Right ventricle myocardium inferior (tissue), 1 donor: ENCODE measurements around the gene SKA2. TPM values are rescaled to one million over a fixed set of nuclear protein-coding genes. Genes with fewer than 3 reads are reported as not detected.
A peak's percentile ranks its signal among the peaks of the same experiment; 100 is the strongest.
"Not testable (repeated sequence)": the region's sequence is repeated elsewhere in the genome, so short reads cannot be mapped to it uniquely, and the experiment has no call there.

Experiments
- ATAC-seq: fragments of 200-7000 bp; cut with Tn5 transposase; one replicate; pipeline ENCODE4 v1.9.1; 2020; ENCODE audit warnings: mild to moderate bottlenecking, moderate library complexity
- DNase-seq: peaks from one replicate; pipeline ENCODE4 v3.0.0; 2021; ENCODE audit errors: missing footprints
- intact Hi-C: fragments of 100-400 bp; cut with DNase I; formaldehyde crosslinking; loops from one replicate; pipeline ENCODE4 v1.11.0; 2022
- total RNA-seq: library from RNA; stranded (reverse); fragmentation: NEBNext Ultra II Directional; extraction: Animal tissue kit (Norgen Biotek cat#: 25700); gene quantifications from one replicate; pipeline ENCODE4 v1.2.1, GENCODE V29; 2021
- donor health status: DM: no; HTN: yes; CAD: no; lungs with severe emphysema.

Gene SKA2
- total RNA-seq, 1 donor from 2014 or later = 32.7 TPM

DNA sequence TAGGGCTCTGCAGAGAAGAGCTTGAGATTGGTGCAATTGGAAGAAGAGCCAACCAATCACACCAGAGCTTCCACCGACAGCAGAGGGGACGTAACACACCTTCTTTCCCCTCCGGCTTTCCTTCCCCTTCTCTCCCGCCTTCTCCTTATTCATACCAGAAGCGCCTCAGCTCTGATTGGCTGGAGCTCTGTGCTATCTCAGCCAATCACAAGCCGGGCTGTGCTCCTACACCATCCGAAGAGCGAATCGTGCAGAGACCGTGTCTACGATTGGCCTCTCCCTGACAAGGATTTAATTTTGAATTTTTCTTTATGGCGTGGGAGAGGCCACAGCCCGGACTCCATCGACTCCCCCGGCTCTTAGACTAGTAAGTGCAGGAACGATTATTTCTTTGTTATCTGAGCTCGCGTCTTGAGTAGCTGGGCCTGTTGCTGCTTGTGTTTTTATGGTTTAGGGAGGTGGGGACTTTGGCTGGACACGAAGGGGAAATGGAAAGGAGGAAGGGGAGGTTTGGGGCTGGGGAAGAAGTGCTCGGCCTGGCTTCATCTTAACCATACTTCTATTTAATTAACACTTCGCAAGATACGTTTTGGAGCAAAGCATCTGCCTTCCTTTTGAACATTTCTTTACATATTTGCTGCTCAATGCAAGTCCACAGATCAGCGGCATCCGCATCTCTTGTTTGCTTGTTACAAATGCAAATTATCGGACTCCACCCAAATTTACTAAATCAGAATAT lies 622 bp upstream of the SKA2 start, which contains the start of gene PRR11:
Gene PRR11 (plus strand): TSS at position 308 of the 739 bp plus-strand sequence. CDS start 14,007 bp downstream, outside the sequence.
- intact Hi-C loops = loop anchor here (5.0 to 10.0 kb wide), 3 partner anchors 51 to 638 kb away; partner anchors contain the start of gene TRIM37

DNA sequence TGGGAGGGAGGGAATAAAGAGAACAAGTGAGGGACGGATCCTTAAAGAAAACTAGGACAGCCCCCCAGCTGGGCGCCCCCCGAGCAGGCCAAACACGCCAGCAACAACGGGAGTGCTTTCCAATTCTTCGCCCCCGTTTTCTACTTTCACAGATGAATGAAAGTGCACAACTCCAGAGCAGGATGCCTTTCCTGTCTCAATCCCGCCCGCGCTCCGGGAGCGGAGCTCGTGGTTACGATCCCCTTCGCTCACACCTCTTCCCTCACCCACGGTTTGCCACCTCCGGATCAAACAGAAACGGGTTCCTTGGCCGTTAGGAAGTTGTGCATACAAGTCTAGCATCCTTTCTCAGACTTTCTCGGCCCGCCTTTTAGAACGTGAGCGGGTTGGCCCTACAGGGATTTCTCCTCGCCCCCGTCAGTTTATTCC lies 680 bp downstream of the SKA2 start:
- DNase-seq (no peak), ATAC-seq (no peak)
- intact Hi-C loops = loop anchor here (10.0 kb wide), 2 partner anchors 50 to 210 kb away; partner anchors contain the start of gene TRIM37

More for the DNA sequence above, 622 bp upstream of the SKA2 start, which contains the start of gene PRR11:
- peak; percentile 98 for ATAC-seq
- peak; percentile 96 for DNase-seq

DNA sequence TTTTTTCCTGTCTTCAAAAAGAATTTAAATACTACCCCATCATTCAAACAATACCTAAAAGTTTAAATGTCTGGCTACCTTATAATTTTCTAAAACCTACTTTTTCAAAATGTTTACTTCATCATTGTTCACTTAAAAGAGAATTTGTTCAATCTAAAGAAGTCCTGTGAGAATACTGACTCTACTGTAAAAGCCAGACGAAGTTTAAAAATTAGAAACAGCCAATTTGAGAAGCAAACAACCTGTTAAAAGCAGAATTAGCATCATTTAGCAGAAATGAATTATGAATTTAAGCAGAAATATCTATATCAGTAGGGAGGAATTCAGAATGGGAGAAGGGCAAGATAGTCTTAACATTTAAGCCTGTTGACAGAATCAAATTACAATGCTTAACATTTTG lies 2.1 kb downstream of the SKA2 start:
- ATAC-seq (no peak), DNase-seq (no peak)
- intact Hi-C loops = loop anchor here (10.0 kb wide), 2 partner anchors 48 to 212 kb away; partner anchors contain the start of gene TRIM37

DNA sequence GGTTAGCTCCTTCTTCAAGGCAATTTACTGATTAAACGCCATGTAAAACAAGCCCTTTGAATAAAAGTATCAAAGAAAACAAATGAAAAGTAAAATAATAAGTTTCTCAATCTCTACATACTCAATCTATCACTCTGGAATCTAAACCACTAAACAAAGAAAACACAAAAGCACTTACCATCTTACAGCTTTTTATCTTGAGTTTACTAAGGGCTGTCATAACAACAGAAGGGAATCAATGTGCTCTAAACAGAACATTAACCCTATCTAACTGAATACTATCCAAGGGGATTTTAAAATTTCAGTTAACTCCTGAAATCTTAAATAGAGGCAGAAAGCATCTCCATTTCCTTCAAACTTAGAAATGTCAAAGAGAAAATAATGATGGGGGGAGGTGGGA lies 3.4 kb downstream of the SKA2 start:
- intact Hi-C loops = loop anchor here (10.0 kb wide), 2 partner anchors 47 to 213 kb away; partner anchors contain the start of gene TRIM37
- ATAC-seq = no peak
- no peak for DNase-seq

DNA sequence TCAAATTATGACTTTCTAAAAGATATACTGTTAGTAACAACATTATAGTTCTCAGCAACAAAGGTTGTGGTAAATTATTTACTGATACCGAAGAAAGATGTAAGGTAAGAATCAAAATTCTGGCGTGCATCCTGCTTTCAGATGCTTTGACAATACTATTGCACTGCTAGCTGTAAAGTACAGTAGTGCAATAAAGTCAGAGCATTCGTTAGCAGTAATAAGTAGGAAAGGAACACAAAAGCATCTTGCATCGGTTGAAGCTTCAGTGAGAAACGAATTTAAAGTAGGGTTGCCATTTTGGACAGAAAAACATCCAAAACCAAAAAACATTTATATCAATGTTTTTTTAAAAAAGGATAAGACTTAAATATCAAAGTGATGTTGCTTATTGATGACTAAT lies 4.0 kb downstream of the SKA2 start:
- DNase-seq = no peak
- ATAC-seq = no peak
- intact Hi-C loops = loop anchor here (10.0 kb wide), 2 partner anchors 46 to 214 kb away; partner anchors contain the start of gene TRIM37

DNA sequence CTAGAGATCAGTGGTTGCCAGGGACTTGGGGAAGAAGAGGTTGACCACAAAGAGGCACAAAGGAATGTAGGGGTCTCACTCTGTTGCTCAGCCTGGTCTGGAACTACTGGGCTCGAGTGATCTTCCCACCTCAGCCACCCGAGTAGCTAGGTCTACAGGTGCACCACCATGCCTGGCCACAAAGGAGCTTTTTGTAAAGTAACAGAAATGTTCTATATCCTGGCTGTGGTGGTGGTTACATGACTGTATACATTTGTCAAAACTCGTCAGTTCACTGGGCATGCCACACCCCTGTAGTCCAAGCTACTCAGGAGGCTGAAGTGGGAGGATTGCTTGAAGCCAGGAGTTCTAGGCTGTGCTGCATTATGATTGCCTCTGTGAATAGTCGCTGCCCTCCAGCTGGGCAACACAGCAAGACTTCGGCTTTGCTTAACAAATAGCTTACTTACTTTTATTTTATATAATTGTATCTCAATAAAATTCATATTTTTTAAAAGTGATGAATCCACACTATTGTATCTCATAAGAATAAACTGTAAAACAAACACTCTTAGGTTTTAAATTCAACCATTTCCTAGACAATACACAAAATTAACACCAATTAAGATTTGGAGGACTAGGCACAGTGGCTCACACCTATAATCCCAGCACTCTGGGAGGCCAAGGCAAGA lies 5.0 kb downstream of the SKA2 start:
- ATAC-seq = no peak
- intact Hi-C loops = loop anchor here (10.0 kb wide), 2 partner anchors 45 to 215 kb away; partner anchors contain the start of gene TRIM37

DNA sequence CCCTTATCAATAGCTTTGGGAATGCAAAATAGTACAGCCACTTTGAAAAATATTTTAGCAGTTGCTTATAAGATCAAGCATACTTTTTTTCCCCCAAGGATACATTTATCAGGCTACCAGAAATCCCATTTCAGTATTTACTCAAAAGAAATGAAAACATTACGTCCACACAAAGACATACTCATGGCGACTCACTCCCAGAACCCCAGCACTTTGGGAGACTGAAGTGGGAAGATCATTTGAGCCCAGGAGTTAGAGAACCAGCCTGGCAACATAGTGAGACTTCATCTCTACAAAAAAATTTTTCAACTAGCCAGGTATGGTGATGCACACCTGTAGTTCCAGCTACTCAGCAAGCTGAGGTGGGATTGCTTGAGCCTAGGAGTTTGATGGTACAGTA lies 5.9 kb downstream of the SKA2 start:
- intact Hi-C loops = no loop called here
- ATAC-seq (no peak), DNase-seq (no peak)

More for the DNA sequence above, 5.0 kb downstream of the SKA2 start:
- no peak for DNase-seq

DNA sequence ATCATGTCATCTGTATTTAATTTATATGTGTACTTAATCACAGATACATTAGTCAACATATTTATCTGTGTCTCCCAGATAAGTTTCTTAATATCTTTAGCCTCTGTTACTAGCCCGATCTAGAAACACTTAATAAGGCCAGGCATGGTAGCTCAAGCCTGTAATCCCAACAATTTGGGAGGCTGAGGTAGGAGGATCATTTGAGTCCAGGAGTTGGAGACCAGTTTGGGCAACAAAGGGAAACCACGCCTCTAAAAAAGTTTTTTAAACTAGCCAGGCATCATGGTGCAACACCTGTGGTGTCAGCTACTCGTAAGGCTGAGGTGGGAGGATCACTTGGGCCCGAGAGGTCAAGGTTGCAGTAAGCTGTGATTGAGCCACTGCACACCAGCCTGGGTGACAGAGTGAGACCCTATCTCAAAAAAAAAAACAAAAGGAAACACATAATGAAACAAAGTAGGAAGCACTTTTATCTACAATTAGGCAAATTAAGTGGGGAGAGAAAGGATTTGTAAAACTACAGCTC lies 9.4 kb downstream of the SKA2 start:
- intact Hi-C loops = no loop called here
- ATAC-seq (no peak), DNase-seq (no peak)

DNA sequence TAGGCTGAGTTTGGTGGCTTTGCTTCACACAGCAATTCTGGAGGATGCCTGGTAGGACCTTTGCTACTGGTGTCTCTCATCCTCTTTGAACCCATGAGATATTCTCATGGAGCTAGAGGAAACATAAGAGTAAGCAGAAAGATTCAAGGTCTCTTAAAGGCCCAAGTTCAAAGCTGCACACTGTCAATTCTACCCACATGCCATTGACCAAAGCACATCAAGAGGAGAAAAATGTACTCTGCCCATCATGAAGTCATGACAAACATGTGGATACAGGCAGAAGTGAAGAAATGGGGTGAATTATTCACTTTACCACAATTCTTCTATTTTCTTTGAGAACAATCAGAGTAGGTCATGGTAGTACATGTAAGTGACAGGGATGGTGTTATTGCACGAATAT lies 13.1 kb downstream of the SKA2 start:
- intact Hi-C loops = no loop called here
- DNase-seq (no peak), ATAC-seq (no peak)

DNA sequence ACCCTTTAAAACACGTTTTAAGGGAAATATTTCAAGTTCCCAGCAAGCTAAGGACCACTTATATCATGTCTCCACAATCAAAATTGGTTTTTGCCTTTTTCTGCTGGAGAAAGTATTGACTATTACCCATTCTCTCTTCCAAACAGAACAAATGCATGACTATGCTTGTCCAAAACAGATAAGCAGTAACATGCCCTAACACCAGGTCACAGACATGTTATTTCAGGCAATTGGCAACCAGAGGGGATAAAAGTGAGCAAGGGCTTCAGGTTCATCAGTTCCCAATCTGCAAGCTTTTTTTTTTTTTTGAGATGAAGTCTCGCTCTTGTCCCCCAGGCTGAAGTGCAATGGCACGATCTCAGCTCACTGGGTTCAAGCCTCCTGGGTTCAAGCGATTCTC lies 15.0 kb downstream of the SKA2 start:
- ATAC-seq = no peak

DNA sequence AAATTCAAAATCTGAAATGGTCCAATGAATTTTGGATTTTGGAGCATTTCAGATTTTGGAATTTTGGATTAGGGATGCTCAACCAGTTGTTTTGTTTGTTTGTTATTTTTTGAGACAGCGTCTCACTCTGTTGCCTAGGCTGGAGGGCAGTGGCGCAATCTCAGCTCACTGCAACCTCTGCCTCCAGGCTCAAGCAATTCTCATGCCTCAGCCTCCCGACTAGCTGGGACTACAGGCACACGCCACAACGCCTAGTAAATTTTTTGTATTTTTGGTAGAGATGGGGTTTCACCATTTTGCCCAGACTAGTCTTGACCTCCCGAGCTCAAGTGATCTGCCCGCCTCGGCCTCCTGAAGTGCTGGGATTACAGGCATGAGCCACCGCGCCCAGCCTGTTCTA lies 16.6 kb downstream of the SKA2 start:
- DNase-seq, intact Hi-C loops, ATAC-seq: not testable (repeated sequence)

More for the DNA sequence above, 15.0 kb downstream of the SKA2 start:
- intact Hi-C loops = no loop called here
- no peak for DNase-seq

DNA sequence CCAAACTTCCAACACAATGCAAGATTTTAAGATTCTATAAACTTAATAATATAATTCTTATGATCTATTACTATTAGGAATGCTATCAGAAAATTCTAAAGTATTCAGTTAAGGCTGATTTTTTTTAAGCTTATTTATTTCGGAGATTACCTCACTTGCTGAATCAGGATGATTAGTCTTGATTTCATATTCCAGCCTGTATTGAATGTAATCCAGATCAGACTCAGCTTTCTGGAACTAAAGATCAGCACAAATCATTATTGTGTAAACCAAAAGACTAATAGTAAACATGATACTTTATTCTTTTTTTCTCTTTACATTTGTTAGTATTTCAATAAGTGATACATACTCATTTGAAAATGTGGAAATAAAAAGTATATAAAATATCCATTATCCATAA lies 23.9 kb downstream of the SKA2 start:
- intact Hi-C loops = no loop called here
- ATAC-seq (no peak), DNase-seq (no peak)

DNA sequence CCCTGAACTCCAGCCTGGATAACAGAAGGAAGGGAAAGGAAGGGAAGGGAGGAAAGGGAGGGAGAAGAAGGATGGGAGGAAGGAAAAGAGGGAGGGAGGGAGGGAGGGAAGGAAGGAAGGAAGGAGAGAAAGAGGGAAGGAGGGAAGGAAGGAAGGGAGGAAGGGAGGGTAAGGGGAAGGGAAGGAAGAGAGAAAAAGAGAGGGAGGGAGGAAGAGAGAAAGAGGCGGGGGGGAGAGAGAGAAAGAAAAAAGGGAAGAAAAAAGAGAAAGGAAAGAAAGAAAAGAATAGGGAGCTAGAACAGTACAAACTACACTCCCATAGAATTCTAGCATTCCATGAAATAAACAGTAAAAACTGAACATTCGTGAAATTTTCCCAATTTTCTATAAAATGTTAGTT lies 25.2 kb downstream of the SKA2 start:
- intact Hi-C loops = no loop called here
- no peak for ATAC-seq
- no peak for DNase-seq

DNA sequence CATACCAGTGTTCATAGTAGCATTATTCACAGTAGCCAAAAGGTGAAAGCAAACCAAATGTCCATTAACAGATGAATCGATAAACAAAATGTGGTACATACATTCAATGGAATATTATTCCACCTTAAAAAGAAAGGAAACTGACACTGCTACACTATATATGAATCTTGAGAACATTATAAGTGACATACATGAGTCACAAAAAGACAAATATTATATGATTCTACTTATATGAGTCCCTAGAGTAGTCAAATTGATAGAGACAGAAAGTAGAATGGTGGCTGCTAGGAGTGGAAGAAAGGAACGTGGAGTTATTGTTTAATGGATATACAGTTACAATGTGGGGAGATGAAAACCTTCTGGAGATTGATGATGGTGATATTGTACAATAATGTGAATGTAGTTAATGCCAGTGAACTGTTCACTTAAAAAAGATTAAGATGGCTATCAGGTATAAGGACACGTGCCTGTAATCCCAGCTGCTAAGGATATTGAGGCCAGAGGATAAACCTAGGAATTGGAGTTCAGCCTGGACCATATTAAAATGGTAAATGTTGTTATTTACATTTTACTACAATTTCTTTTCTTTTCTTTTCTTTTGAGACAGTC lies 28.1 kb downstream of the SKA2 start:
- intact Hi-C loops = no loop called here
- no peak for DNase-seq
- ATAC-seq = no peak

DNA sequence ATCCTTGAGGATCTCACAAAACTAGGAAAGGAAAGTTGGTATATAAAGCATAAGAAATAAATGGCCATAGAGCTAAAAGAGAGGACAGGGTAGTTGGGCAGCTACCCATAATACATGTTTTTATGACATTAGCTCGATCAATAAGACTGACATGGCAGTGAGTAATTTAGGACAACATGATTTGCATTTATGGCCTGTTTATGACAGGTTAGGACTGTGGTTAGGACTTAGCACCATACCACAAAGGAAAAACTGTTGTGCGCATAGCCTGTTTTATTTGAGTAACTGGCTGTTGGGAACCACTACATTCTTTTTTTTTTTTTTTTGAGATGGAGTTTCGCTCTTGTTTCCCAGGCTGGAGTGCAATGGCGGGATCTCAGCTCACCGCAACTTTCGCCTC lies 30.3 kb downstream of the SKA2 start:
- no peak for ATAC-seq
- no peak for DNase-seq
- intact Hi-C loops = no loop called here

DNA sequence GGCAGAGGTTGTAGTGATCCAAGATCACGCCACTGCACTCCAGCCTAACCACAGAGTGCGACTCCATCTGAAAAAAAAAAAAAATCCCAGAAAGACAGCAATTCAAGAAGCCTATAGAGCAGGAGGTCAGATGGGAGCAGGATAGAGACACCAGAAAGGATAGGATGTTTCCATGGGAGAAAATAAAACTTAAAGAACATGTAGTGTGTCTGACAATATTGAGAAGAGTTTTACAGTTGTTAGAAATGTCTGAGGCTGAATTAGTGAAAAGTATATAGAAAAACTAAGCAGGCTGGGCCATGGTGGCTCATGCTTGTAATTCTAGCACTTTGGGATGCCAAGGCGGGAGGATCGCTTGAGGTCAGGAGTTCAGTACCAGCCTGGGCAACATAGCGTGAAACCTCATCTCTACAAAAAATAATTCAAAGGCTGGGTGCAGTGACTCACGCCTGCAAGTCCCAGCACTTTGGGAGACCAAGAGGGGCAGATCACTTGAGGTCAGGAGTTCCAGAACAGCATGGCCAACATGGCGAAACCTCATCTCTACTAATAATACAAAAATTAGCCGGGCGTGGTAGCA lies 33.0 kb downstream of the SKA2 start:
- DNase-seq (no peak), ATAC-seq (no peak)
- intact Hi-C loops = no loop called here

DNA sequence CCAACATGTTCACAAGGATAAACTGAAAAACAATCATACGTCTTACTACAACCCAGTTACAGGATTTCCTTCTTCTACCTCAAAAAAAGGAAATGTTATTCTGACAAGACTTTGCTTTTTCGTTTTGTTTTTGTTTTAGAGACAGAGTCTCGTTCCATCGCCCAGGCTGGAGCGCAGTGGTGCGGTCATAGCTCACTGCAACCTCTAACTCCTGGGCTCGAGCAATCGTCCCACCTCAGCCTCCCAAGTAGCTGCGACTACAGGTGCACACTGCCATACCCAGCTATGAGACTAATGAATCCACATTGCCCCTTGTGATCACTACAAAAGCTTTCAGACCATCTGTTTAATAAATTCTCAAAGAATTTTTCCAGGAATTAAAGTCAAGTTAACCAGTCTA lies 39.5 kb downstream of the SKA2 start:
- DNase-seq (no peak), ATAC-seq (no peak)
- intact Hi-C loops = no loop called here

DNA sequence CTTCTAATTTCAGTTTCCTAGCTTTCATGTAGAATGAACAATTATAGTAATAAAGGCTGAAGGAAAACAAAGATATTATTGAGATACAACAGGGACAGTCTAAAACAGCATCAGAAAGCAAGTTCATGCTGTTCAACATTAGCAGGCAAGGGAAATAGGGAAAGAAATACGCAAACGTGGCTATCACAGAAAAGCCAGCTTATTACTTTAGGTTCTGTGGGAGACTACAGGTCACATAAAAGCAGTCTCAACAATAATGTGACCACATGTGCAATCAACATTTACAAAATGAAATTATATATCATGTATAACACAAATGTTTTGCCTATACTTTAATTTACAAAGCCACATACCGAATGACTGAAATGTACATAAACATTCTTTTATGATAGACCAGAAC lies 43.4 kb downstream of the SKA2 start:
- ATAC-seq (no peak), DNase-seq (no peak)
- intact Hi-C loops = no loop called here

DNA sequence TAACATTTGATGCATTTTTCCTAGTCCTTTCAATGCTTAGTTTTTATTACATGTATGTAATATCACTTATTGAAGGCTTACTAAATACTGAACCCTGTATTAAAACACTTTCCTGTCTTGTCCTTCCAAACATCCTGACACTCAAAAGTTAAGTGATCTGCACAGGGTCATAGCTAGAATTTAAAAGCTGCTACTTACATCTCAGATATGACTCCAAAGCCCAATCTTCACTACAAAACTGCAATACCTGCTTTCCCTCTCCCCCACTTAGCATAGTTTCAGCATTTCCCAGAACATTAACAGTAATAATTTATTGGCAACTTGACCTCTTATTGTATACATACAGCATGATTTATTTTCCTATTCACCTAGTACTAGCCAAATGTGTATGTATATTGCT lies 44.0 kb downstream of the SKA2 start:
- ATAC-seq (no peak), DNase-seq (no peak)
- intact Hi-C loops = no loop called here
